Smooth muscle cell of the umbilical artery (primary cell): ENCODE results near the gene RBM20. TPM values are rescaled to one million over a fixed set of nuclear protein-coding genes. Genes with fewer than 3 reads are reported as not detected.

Experiments
- total RNA-seq: library from RNA; depleted of rRNA; stranded (reverse); fragments of >200 nt; gene quantifications from 2 replicates; pipeline ENCODE4 v1.2.3, GENCODE V29; 2014

Gene RBM20
- 0.18 and 0.59 TPM in 2 replicates for total RNA-seq

GRCh38 chr10:110643653-110644597, at the start of gene RBM20:
RBM20 (plus strand) TSS chr10:110644336; CDS start chr10:110644455, 119 bp downstream.

GRCh38 chr10:110871298-110872084, 227.4 kb downstream of the RBM20 start, which contains the start of gene PDCD4:
PDCD4 (plus strand) TSS chr10:110871928; CDS start chr10:110876028, 4,100 bp downstream.

Other genes starting within 250 kb of the RBM20 start
- 0.89 and 10.7 TPM in 2 replicates for gene DUSP5, start 146.4 kb upstream of the RBM20 start, total RNA-seq
- gene SMC3, start 76.6 kb upstream of the RBM20 start, total RNA-seq, result 18.4 and 30.6 TPM in 2 replicates
- gene PDCD4, start 227.6 kb downstream of the RBM20 start, total RNA-seq, result 27.6 and 35.2 TPM in 2 replicates